Lower leg skin (tissue), 4 donors: ENCODE measurements around the gene HFM1. TPM values are rescaled to one million over a fixed set of nuclear protein-coding genes. Genes with fewer than 3 reads are reported as not detected.
"Not testable (repeated sequence)": the region's sequence is repeated elsewhere in the genome, so short reads cannot be mapped to it uniquely, and the experiment has no call there.

ENCODE experiments used
- DNase-seq, 2 donors: peaks; one replicate each; pipeline ENCODE4 v3.0.0-alpha.2; 2019; ENCODE audit warnings: low spot score in 2 of 2
- H3K4me3 ChIP-seq: fragments of 200-600 bp; sonication (generic); 2 replicates; pipeline ENCODE4 v1.5.1; 2017; ENCODE audit warnings: mild to moderate bottlenecking, low read depth; ENCODE audit not compliant: poor library complexity, severe bottlenecking
- CTCF ChIP-seq, 3 donors: fragments of 450-650 bp; IDR thresholded peaks; one replicate each; pipeline ENCODE4 v1.5.1; 2016; ENCODE audit warnings: antibody characterized with exemption in 3 of 3, mild to moderate bottlenecking in 3 of 3, moderate library complexity in 2 of 3
- POLR2A ChIP-seq, 2 donors: fragments of 450-650 bp; IDR thresholded peaks; one replicate each; pipeline ENCODE4 v1.6.1; 2016 to 2017; ENCODE audit warnings: antibody characterized with exemption in 2 of 2, mild to moderate bottlenecking in 1 of 2, moderate library complexity in 1 of 2
- WGBS, 2 donors: methylation state at CpG; one replicate each; pipeline ENCODE4 v1.1.5; 2018; 5-methylcytosine and 5-hydroxymethylcytosine counted together
- intact Hi-C: fragments of 100-400 bp; cut with DNase I; formaldehyde crosslinking; loops from one replicate; pipeline ENCODE4 v1.15.0; 2023; ENCODE audit warnings: low total_unique reads
- total RNA-seq, 4 donors: library from RNA; depleted of rRNA; stranded (reverse); fragments of >200 nt; gene quantifications; one replicate each; pipeline ENCODE4 v1.1.0, GENCODE V29; 2016

HFM1 gene
- total RNA-seq, 4 donors from 2014 or later: 0.11 to 0.29 (median 0.22) TPM; not detected in 1

- no peak for DNase-seq
- TF ChIP-seq CTCF (IDR thresholded peaks at IDR 0.05): no peak
- no peak for TF ChIP-seq POLR2A (IDR thresholded peaks at IDR 0.05)
- H3K4me3 ChIP-seq: no peak overlapping the region
- intact Hi-C loops: no loop called here
Measured at GRCh38 chr1:91308544-91308943, 96.1 kb downstream of the HFM1 start.

GRCh38 chr1:91307784-91308409 lies 96.7 kb downstream of the HFM1 start:
- intact Hi-C loops: no loop called here
- H3K4me3 ChIP-seq: no peak overlapping the region
- WGBS, 2 donors: 96 to 98% methylated on average over 1 of the region's 1 CpG
- no peak for DNase-seq
- TF ChIP-seq POLR2A (IDR thresholded peaks at IDR 0.05) (no peak), CTCF (IDR thresholded peaks at IDR 0.05) (no peak)

- no peak for DNase-seq
- WGBS, 2 donors: 85 to 94% methylated on average over 1 of the region's 1 CpG
- TF ChIP-seq POLR2A (IDR thresholded peaks at IDR 0.05): no peak
- TF ChIP-seq CTCF (IDR thresholded peaks at IDR 0.05): no peak
- intact Hi-C loops: no loop called here
- no peak overlapping the region for H3K4me3 ChIP-seq
Measured at GRCh38 chr1:91303165-91303564, 101.5 kb downstream of the HFM1 start.

GRCh38 chr1:91288843-91289553 lies 115.6 kb downstream of the HFM1 start:
- DNase-seq: not testable (repeated sequence)

DNA sequence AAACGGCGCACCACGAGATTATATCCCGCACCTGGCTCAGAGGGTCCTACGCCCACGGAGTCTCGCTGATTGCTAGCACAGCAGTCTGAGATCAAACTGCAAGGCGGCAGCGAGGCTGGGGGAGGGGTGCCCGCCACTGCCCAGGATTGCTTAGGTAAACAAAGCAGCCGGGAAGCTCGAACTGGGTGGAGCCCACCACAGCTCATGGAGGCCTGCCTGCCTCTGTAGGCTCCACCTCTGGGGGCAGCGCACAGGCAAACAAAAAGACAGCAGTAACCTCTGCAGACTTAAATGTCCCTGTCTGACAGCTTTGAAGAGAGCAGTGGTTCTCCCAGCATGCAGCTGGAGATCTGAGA lies 117.7 kb downstream of the HFM1 start:
- not testable (repeated sequence) for DNase-seq, H3K4me3 ChIP-seq
- WGBS, 2 donors: 90 to 91% methylated on average over 5 to 10 of the region's 13 CpGs
- intact Hi-C loops: loop anchor here (10.0 kb wide), 1 partner anchor 218 kb away; the partner anchor contains the start of gene CDC7

More at GRCh38 chr1:91288843-91289553, 115.6 kb downstream of the HFM1 start:
- 92 to 95% methylated on average over 29 to 40 of the region's 47 CpGs for WGBS, 2 donors
- not testable (repeated sequence) for H3K4me3 ChIP-seq
- intact Hi-C loops: loop anchor here (10.0 kb wide), 1 partner anchor 216 kb away; the partner anchor contains the start of gene CDC7

DNA sequence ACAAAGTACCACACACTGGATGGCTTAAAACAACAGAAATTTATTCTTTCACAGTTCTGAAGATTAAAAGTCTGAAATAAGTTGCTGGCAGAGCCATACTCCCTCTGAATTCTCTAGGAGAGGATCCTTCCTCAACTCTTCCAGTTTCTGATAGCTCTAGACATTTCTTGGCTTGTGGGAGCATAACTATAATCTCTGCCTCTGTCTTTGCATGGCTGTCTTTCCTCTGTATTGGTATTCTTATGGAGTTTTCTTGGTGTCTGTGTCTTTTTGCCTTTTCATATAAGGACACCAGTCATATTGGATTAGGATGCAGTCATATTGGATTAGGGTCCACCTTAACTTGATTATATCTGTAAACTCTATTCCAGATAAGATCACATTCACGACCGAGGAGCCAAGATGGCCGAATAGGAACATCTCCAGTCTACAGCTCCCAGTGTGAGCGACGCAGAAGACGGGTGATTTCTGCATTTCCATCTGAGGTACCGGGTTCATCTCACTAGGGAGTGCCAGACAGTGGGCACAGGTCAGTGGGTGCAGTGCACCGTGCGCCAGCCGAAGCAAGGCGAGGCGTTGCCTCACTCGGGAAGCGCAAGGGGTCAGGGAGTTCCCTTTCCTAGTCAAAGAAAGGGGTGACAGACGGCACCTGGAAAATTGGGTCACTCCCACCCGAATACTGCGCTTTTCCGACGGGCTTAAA lies 118.2 kb downstream of the HFM1 start:
- intact Hi-C loops: loop anchor here (10.0 kb wide), 1 partner anchor 218 kb away; the partner anchor contains the start of gene CDC7
- DNase-seq, H3K4me3 ChIP-seq: not testable (repeated sequence)
- WGBS, 2 donors: 93 to 94% methylated on average over 19 of the region's 19 CpGs

- intact Hi-C loops: loop anchor here (5.0 to 10.0 kb wide), 2 partner anchors 221 to 1014 kb away; partner anchors contain the start of genes CDC7, GLMN and RPAP2
- TF ChIP-seq POLR2A (IDR thresholded peaks at IDR 0.05): no peak
- no peak for TF ChIP-seq CTCF (IDR thresholded peaks at IDR 0.05)
- WGBS, 2 donors: 76 to 87% methylated on average over 2 of the region's 2 CpGs
- H3K4me3 ChIP-seq: no peak overlapping the region
- DNase-seq: no peak
Measured at GRCh38 chr1:91283421-91283726, 121.3 kb downstream of the HFM1 start.
